HepG2 (cell line): ENCODE measurements around the gene DLG4. TPM values are rescaled to one million over a fixed set of nuclear protein-coding genes. Genes with fewer than 3 reads are reported as not detected.

Source experiments
- GLI4 ChIP-seq: sonication (generic); formaldehyde crosslinking; IDR thresholded peaks from 2 replicates; pipeline ENCODE4 v1.5.1; 2020; ENCODE audit warnings: missing genetic modification reagents, mild to moderate bottlenecking, moderate library complexity, borderline replicate concordance
- HNRNPH1 ChIP-seq: fragments of 200-400 bp; formaldehyde crosslinking; optimal IDR thresholded peaks from 2 replicates; pipeline ENCODE3; 2017; ENCODE audit warnings: mild to moderate bottlenecking, low read depth, low read length
- IKZF1 ChIP-seq: fragments of 450-650 bp; IDR thresholded peaks from 2 replicates; pipeline ENCODE4 v1.7.1; 2016
- KDM6A ChIP-seq: IDR thresholded peaks from 2 replicates; pipeline ENCODE4 v1.6.1; 2016; ENCODE audit warnings: low read depth
- PCBP2 ChIP-seq: fragments of 200-400 bp; formaldehyde crosslinking; optimal IDR thresholded peaks from 2 replicates; pipeline ENCODE3; 2018; ENCODE audit warnings: low read length, low read depth; ENCODE audit not compliant: poor library complexity, severe bottlenecking
- SNRNP70 ChIP-seq: fragments of 200-400 bp; formaldehyde crosslinking; IDR thresholded peaks from 2 replicates; pipeline ENCODE4 v1.6.1; 2017; ENCODE audit warnings: mild to moderate bottlenecking, low read depth, low read length, moderate library complexity
- SP4 ChIP-seq: sonication (generic); formaldehyde crosslinking; IDR thresholded peaks from 2 replicates; pipeline ENCODE4 v1.8.1; 2023; ENCODE audit warnings: mild to moderate bottlenecking, missing genetic modification reagents
- SPEN ChIP-seq: sonication (generic); formaldehyde crosslinking; IDR thresholded peaks from 2 replicates; pipeline ENCODE4 v1.5.1; 2020; ENCODE audit warnings: low read depth, mild to moderate bottlenecking, missing genetic modification reagents
- ZBTB2 ChIP-seq: sonication (generic); formaldehyde crosslinking; IDR thresholded peaks from 2 replicates; pipeline ENCODE4 v1.8.0; 2022; ENCODE audit warnings: low read depth, missing genetic modification reagents
- ZBTB8A ChIP-seq: sonication (generic); formaldehyde crosslinking; IDR thresholded peaks from 2 replicates; pipeline ENCODE4 v1.4.0; 2020; ENCODE audit warnings: mild to moderate bottlenecking, low read depth, missing genetic modification reagents, borderline replicate concordance
- ZHX2 ChIP-seq, 2 experiments: sonication (generic) in 1 of 2; formaldehyde crosslinking in 1 of 2; IDR thresholded peaks; 2 replicates each; pipeline versions ENCODE4 v1.6.1 to v1.9.0; 2014 to 2022; ENCODE audit warnings: antibody characterized with exemption in 1 of 2, borderline replicate concordance in 1 of 2, inconsistent platforms in 1 of 2, low read depth in 1 of 2, missing genetic modification reagents in 1 of 2
- ZNF207 ChIP-seq: fragments of 450-650 bp; IDR thresholded peaks from 2 replicates; pipeline ENCODE4 v1.6.1; 2016; ENCODE audit warnings: antibody characterized with exemption, borderline replicate concordance
- ZNF225 ChIP-seq: sonication (generic); formaldehyde crosslinking; IDR thresholded peaks from 2 replicates; pipeline ENCODE4 v1.4.0; 2020; ENCODE audit warnings: mild to moderate bottlenecking, missing genetic modification reagents
- ZNF230 ChIP-seq: sonication (generic); formaldehyde crosslinking; IDR thresholded peaks from 2 replicates; pipeline ENCODE4 v1.4.0; 2020; ENCODE audit warnings: mild to moderate bottlenecking, missing genetic modification reagents
- ZNF274 ChIP-seq: sonication (generic); formaldehyde crosslinking; IDR thresholded peaks from 2 replicates; pipeline ENCODE4 v1.5.1; 2020; ENCODE audit warnings: mild to moderate bottlenecking, missing genetic modification reagents
- ZNF276 ChIP-seq: sonication (generic); formaldehyde crosslinking; IDR thresholded peaks from 2 replicates; pipeline ENCODE4 v1.4.0; 2020; ENCODE audit warnings: mild to moderate bottlenecking, low read depth, missing genetic modification reagents
- ZNF746 ChIP-seq: sonication (generic); formaldehyde crosslinking; IDR thresholded peaks from 2 replicates; pipeline ENCODE4 v1.8.0; 2022; ENCODE audit warnings: mild to moderate bottlenecking, missing genetic modification reagents
- ZNF891 ChIP-seq: sonication (generic); formaldehyde crosslinking; IDR thresholded peaks from 2 replicates; pipeline ENCODE4 v1.5.0; 2020; ENCODE audit warnings: mild to moderate bottlenecking, missing genetic modification reagents
- polyA plus RNA-seq, 8 experiments: library from polyadenylated mRNA; depleted of rRNA in 3 of 8; stranded (reverse) in 7 of 8; unstranded in 1 of 8; fragments of >200 nt; fragmentation: Illumina TruSeq in 4 of 8; extraction: Trizol in 4 of 8; gene quantifications; 2 replicates each; pipeline versions ENCODE4 v1.2.1 to v1.2.3, GENCODE V29; 2011 to 2016; ENCODE audit warnings: low read depth in 4 of 8, missing spikeins in 1 of 8, mixed read lengths in 1 of 8; ENCODE audit not compliant: insufficient read depth in 1 of 8
- total RNA-seq, 5 experiments: library from RNA; depleted of rRNA; stranded (reverse); fragments of >200 nt; fragmentation: Illumina TruSeq; extraction: Trizol; gene quantifications; 2 replicates each; pipeline ENCODE4 v1.2.3, GENCODE V29; 2016; ENCODE audit warnings: low read depth in 1 of 5

Gene DLG4
- total and polyA plus RNA-seq, 2 of the 13 experiments (the other 11 are each of a cell fraction or from before 2014, with no cell fraction given) = 0.71 to 4.3 TPM

- peak; percentile 84; the same call in 1 of the 2 replicates for TF ChIP-seq ZBTB2 (CRISPR knock-in tag)
- no peak for TF ChIP-seq ZNF207
- TF ChIP-seq GLI4 (CRISPR knock-in tag) = peak; percentile 44; the same call in 1 of the 2 replicates
- peak; percentile 36; the same call in 1 of the 2 replicates for TF ChIP-seq SP4 (CRISPR knock-in tag)
- no peak for TF ChIP-seq PCBP2
- 0 out of 2 replicates have a peak, but pooled peaks have one; percentile 29 for TF ChIP-seq ZNF746
- peak; percentile 89 for TF ChIP-seq SNRNP70
- TF ChIP-seq KDM6A (CRISPR knock-in tag) = no peak
- TF ChIP-seq ZNF230 (CRISPR knock-in tag) = no peak
- TF ChIP-seq ZNF891 (CRISPR knock-in tag) = peak; percentile 57; the same call in 1 of the 2 replicates
- 0 out of 2 replicates have a peak, but pooled peaks have one; percentile 18 for TF ChIP-seq ZBTB8A
- 0 out of 2 replicates have a peak, but pooled peaks have one; percentile 1 for TF ChIP-seq ZNF276
- no peak for TF ChIP-seq IKZF1
- peak; percentile 98 for TF ChIP-seq HNRNPH1
- peak; percentile 73; the same call in 1 of the 2 replicates for TF ChIP-seq ZNF274 (CRISPR knock-in tag)
- TF ChIP-seq ZHX2 (IDR thresholded peaks at IDR 0.05; ENCODE audit: low read depth) = 0 out of 2 replicates have a peak, but pooled peaks have one; percentile 10
- no peak for TF ChIP-seq ZHX2 (CRISPR knock-in tag; IDR thresholded peaks at IDR 0.05; ENCODE audit: borderline replicate concordance)
- TF ChIP-seq ZNF225 (CRISPR knock-in tag) = peak; percentile 72; the same call in 1 of the 2 replicates
- peak; percentile 41; the same call in 1 of the 2 replicates for TF ChIP-seq SPEN (CRISPR knock-in tag)
Measured at GRCh38 chr17:7241783-7242716, 22.4 kb upstream of the DLG4 start, which contains the start of gene GABARAP (continued).
